Panc1 (cell line): Measurements from ENCODE around the gene DPM2. TPM values are rescaled to one million over a fixed set of nuclear protein-coding genes. Genes with fewer than 3 reads are reported as not detected.

Experiments
- ATAC-seq: fragments of 200-7000 bp; cut with Tn5 transposase; 2 replicates; pipeline ENCODE4 v1.9.1; 2020; ENCODE audit warnings: mild to moderate bottlenecking, moderate library complexity
- BruUV-seq: library from RNA; stranded (reverse); fragments of 400-500 nt; replicated peaks from 2 replicates; lab custom pipeline; 2021; lab: Mats Ljungman, UMichigan
- CTCF ChIA-PET: fragments of 300-600 bp; sonication (Branson Sonifier 250); formaldehyde crosslinking; loops from one replicate; lab custom pipeline; 2022; ENCODE audit warnings: antibody characterized with exemption; lab: Charles Lee
- POLR2A ChIA-PET: fragments of 300-600 bp; sonication (Branson Sonifier 250); formaldehyde crosslinking; loops from one replicate; lab custom pipeline; 2022; ENCODE audit warnings: antibody characterized with exemption; lab: Charles Lee
- DNase-seq: peaks from one replicate; pipeline ENCODE4 v3.0.0-alpha.2; 2010; ENCODE audit warnings: low read depth, low spot score
- H3K27ac ChIP-seq: 2 replicates; pipeline ENCODE4 v1.5.1; 2011; ENCODE audit warnings: mild to moderate bottlenecking, low read length, inconsistent platforms
- H3K27me3 ChIP-seq: fragments of 200-500 bp; sonication (Bioruptor generic); 2 replicates; pipeline ENCODE4 v1.6.0; 2014; ENCODE audit warnings: low read length, inconsistent platforms; ENCODE audit not compliant: control insufficient read depth, insufficient read depth
- H3K36me3 ChIP-seq: fragments of 200-500 bp; sonication (Bioruptor generic); 2 replicates; pipeline ENCODE4 v1.5.1; 2014; ENCODE audit warnings: inconsistent platforms, mild to moderate bottlenecking, low read length, moderate library complexity; ENCODE audit not compliant: control insufficient read depth, insufficient read depth
- H3K4me1 ChIP-seq: 2 replicates; pipeline ENCODE4 v1.5.1; 2011; ENCODE audit warnings: inconsistent platforms, mild to moderate bottlenecking, low read length, moderate library complexity; ENCODE audit not compliant: control insufficient read depth, insufficient read depth
- H3K4me3 ChIP-seq, 2 experiments: 2 replicates each; pipeline ENCODE4 v1.5.1; 2011 to 2012; ENCODE audit warnings: low read depth in 2 of 2, low read length in 2 of 2, mild to moderate bottlenecking in 2 of 2, inconsistent platforms in 1 of 2, moderate library complexity in 1 of 2
- H3K9me3 ChIP-seq: fragments of 200-500 bp; sonication (Bioruptor generic); 2 replicates; pipeline ENCODE4 v1.5.1; 2014; ENCODE audit warnings: low read depth, mild to moderate bottlenecking, inconsistent platforms, low read length, moderate library complexity; ENCODE audit not compliant: control insufficient read depth, insufficient read depth
- POLR2AphosphoS5 ChIP-seq: IDR thresholded peaks from 2 replicates; pipeline ENCODE4 v1.6.1; 2012; ENCODE audit warnings: mild to moderate bottlenecking, low read depth, low read length, moderate library complexity
- SIN3A ChIP-seq: IDR thresholded peaks from 2 replicates; pipeline ENCODE4 v1.6.1; 2012; ENCODE audit warnings: low read depth, mild to moderate bottlenecking, low read length, moderate library complexity, borderline replicate concordance; ENCODE audit not compliant: insufficient read depth
- TCF7L2 ChIP-seq: IDR thresholded peaks from 2 replicates; pipeline ENCODE4 v1.6.1; 2011; ENCODE audit warnings: mild to moderate bottlenecking, low read depth, low read length, inconsistent platforms
- in situ Hi-C: cut with HindIII; loops from 2 replicates; pipeline ENCODE4 v1.10.0; 2016; ENCODE audit warnings: low sequenced_read_pairs, low pct_unique_long_range_greater_than_20kb
- intact Hi-C: fragments of 100-400 bp; cut with micrococcal nuclease; formaldehyde crosslinking; loops from one replicate; pipeline ENCODE4 v1.10.0; 2022; ENCODE audit not compliant: unreplicated experiment
- total RNA-seq: library from RNA; stranded (reverse); gene quantifications from one replicate; pipeline ENCODE4 v1.2.1, GENCODE V29; 2021; ENCODE audit not compliant: unreplicated experiment
- TF ChIP-seq, protein P1 (sequence below): fragments of 450-650 bp; IDR thresholded peaks from 2 replicates; pipeline ENCODE4 v1.5.1; 2017; ENCODE audit warnings: mild to moderate bottlenecking
- TF ChIP-seq, protein P2 (sequence below), 2 experiments: IDR thresholded peaks; 2 replicates each; pipeline ENCODE4 v1.6.1; 2011 to 2012; ENCODE audit warnings: low read depth in 2 of 2, control low read depth in 1 of 2, low read length in 1 of 2, mild to moderate bottlenecking in 1 of 2, moderate library complexity in 1 of 2; ENCODE audit not compliant: insufficient read depth in 1 of 2

DPM2 gene
- total RNA-seq, 1 experiment from 2014 or later = 58.7 TPM

DNA sequence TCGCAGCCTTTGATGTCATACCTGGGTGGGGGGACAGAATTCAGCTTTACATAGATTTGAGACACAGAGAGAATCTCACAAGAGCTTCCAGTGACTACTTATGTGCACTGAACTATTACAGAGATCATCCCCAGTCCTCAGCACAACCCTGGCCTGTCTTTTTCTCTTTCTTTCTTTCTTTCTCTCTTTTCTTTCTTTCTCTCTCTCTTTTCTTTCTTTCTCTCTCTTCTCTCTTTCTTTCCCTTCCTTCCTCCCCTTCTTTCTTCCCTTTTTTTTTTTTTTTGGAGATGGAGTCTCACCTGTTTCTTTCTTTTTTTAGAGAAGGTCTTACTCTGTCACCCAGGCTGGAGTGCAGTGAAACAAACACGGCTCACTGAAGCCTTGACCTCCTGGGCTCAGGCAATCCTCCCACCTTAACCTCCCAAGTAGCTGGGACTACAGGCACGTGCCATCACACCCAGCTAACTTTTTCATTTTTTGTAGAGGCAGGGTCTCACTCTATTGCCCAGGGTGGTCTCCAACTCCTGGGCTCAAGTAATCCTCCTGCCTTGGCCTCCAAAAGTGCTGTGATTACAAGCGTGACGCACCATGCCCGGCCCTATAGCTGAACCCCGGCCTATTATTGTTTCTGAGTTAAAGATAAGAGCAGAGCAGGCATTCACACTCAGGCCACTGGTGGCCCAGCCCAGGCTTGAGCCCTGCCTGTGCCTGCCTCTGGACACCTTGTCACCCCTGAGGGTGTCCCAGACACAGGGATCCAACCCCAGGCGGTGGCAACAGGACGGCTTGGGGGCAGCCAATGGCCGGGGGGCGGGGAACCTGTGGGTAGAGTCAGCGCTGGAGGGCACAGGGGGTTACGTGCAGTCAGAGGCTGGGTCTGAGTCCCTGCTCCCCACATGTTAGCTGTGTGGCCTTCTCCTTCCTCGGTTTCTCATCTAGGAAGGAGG is 11.4 kb downstream of the DPM2 start:
- intact Hi-C loops (no loop called here), in situ Hi-C loops (loop anchor here (25.0 kb wide), 1 partner anchor 161 kb away; no protein-coding TSS in a partner anchor)
- no TSS peak for BruUV-seq
- POLR2A ChIA-PET = interaction anchor here (0.6 kb wide), 1 partner anchor 124 kb away, joined by 14 read pairs; no protein-coding TSS in a partner anchor
- no peak overlapping the region for H3K4me3 ChIP-seq
- no peaks in the 10 kb centered on the region for H3K27me3 ChIP-seq
- no peaks in the 10 kb centered on the region for H3K9me3 ChIP-seq
- no peak overlapping the region for H3K27ac ChIP-seq
- ATAC-seq (no peak), DNase-seq (no peak)
- TF ChIP-seq, protein P1, sequence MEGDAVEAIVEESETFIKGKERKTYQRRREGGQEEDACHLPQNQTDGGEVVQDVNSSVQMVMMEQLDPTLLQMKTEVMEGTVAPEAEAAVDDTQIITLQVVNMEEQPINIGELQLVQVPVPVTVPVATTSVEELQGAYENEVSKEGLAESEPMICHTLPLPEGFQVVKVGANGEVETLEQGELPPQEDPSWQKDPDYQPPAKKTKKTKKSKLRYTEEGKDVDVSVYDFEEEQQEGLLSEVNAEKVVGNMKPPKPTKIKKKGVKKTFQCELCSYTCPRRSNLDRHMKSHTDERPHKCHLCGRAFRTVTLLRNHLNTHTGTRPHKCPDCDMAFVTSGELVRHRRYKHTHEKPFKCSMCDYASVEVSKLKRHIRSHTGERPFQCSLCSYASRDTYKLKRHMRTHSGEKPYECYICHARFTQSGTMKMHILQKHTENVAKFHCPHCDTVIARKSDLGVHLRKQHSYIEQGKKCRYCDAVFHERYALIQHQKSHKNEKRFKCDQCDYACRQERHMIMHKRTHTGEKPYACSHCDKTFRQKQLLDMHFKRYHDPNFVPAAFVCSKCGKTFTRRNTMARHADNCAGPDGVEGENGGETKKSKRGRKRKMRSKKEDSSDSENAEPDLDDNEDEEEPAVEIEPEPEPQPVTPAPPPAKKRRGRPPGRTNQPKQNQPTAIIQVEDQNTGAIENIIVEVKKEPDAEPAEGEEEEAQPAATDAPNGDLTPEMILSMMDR = no peak
- TF ChIP-seq, protein P2, sequence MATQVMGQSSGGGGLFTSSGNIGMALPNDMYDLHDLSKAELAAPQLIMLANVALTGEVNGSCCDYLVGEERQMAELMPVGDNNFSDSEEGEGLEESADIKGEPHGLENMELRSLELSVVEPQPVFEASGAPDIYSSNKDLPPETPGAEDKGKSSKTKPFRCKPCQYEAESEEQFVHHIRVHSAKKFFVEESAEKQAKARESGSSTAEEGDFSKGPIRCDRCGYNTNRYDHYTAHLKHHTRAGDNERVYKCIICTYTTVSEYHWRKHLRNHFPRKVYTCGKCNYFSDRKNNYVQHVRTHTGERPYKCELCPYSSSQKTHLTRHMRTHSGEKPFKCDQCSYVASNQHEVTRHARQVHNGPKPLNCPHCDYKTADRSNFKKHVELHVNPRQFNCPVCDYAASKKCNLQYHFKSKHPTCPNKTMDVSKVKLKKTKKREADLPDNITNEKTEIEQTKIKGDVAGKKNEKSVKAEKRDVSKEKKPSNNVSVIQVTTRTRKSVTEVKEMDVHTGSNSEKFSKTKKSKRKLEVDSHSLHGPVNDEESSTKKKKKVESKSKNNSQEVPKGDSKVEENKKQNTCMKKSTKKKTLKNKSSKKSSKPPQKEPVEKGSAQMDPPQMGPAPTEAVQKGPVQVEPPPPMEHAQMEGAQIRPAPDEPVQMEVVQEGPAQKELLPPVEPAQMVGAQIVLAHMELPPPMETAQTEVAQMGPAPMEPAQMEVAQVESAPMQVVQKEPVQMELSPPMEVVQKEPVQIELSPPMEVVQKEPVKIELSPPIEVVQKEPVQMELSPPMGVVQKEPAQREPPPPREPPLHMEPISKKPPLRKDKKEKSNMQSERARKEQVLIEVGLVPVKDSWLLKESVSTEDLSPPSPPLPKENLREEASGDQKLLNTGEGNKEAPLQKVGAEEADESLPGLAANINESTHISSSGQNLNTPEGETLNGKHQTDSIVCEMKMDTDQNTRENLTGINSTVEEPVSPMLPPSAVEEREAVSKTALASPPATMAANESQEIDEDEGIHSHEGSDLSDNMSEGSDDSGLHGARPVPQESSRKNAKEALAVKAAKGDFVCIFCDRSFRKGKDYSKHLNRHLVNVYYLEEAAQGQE (IDR thresholded peaks at IDR 0.05; ENCODE audit: insufficient read depth in 1 of 2, low read depth in 2 of 2, low read length in 1 of 2) = no peak
- TF ChIP-seq TCF7L2 (no peak), POLR2AphosphoS5 (no peak), SIN3A (no peak)
- CTCF ChIA-PET = no interaction called here
- no peaks in the 10 kb centered on the region for H3K36me3 ChIP-seq
- peaks cover 14% of the 10 kb centered on the region for H3K4me1 ChIP-seq

DNA sequence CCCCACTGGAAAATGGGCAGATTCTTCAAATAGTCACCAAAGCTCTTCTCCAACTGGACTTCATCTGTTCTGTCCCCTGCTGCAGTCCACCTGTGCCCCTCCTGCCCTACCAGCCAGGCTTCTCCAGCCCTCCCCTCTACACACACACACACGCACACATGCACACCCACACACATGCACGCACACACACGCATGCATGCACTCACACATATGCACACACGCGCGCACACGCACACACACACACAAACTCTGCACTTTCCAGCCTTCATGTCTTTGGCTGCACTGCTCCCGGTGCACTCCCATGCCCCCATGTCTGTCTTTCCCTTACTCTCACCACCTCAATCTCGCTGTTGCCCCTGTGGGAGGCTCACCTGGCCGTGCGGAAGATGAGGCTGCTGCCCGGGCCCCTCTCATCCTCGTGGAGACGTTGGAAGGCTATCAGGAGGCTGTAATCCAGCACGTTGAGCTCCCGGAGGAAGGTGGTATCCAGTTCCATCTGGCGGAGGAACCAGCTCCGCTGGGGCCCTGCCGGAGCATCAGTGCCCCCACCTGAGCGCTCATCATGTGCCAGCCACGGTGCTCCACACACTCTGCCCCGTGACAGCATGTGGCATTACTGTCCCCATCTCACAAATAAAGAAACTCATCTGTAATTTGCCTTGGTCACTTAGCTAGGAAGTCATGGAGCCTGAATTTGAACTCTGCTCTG is 12.8 kb downstream of the DPM2 start:
- in situ Hi-C loops (loop anchor here (25.0 kb wide), 1 partner anchor 162 kb away; no protein-coding TSS in a partner anchor), intact Hi-C loops (loop anchor here (5.0 kb wide), 1 partner anchor 183 kb away; no protein-coding TSS in a partner anchor)
- ATAC-seq = no peak
- H3K36me3 ChIP-seq = no peaks in the 10 kb centered on the region
- no peak for TF ChIP-seq POLR2AphosphoS5
- TF ChIP-seq, protein P1 = no peak
- TF ChIP-seq TCF7L2 = no peak
- TF ChIP-seq SIN3A = no peak
- TF ChIP-seq, protein P2 (IDR thresholded peaks at IDR 0.05; ENCODE audit: insufficient read depth in 1 of 2, low read depth in 2 of 2, low read length in 1 of 2) = no peak
- H3K9me3 ChIP-seq = no peaks in the 10 kb centered on the region
- POLR2A ChIA-PET = no interaction called here
- DNase-seq = no peak
- CTCF ChIA-PET = no interaction called here
- BruUV-seq = no TSS peak
- H3K27me3 ChIP-seq = no peaks in the 10 kb centered on the region
- H3K4me1 ChIP-seq = peaks cover 14% of the 10 kb centered on the region
- no peak overlapping the region for H3K27ac ChIP-seq
- no peak overlapping the region for H3K4me3 ChIP-seq
